ENCODE results near the gene MAGOH.

MAGOH gene

GRCh38 chr1:53279296-53280200 lies 41.2 kb upstream of the MAGOH start:
- Histone ChIP-seq H3K36me3 (ENCODE audit: control insufficient read depth in 1 of 2, insufficient read depth in 2 of 2, low read length in 2 of 2) (no peaks in the 10 kb centered on the region), H2BK120ac (ENCODE audit: insufficient read depth, low read length, poor library complexity) (no peak overlapping the region), H3K4me3 (ENCODE audit: low read depth, low read length) (no peak overlapping the region), H3K79me2 (ENCODE audit: control insufficient read depth, insufficient read depth, low read length, poor library complexity) (no peaks in the 10 kb centered on the region), H2BK12ac (ENCODE audit: low read length) (no peak overlapping the region), H3K9ac (ENCODE audit: low read length) (no peak overlapping the region), H3K4me2 (ENCODE audit: low read length) (no peak overlapping the region), H3K27me3 (ENCODE audit: insufficient read depth, low read length) (no peaks in the 10 kb centered on the region), H3K79me1 (ENCODE audit: low read length) (no peaks in the 10 kb centered on the region), H2AK5ac (ENCODE audit: low read length) (no peak overlapping the region), H3K9me3 (ENCODE audit: insufficient read depth, low read depth, low read length) (no peaks in the 10 kb centered on the region), H3K4me1 (ENCODE audit: control insufficient read depth in 1 of 2, insufficient read depth in 2 of 2, low read length in 2 of 2) (peaks cover 3% of the 10 kb centered on the region in 2 experiments), H4K91ac (ENCODE audit: low read depth, low read length) (no peak overlapping the region), H2BK5ac (ENCODE audit: low read depth, low read length, poor library complexity) (no peak overlapping the region), H3K18ac (ENCODE audit: low read length) (no peak overlapping the region), H3K14ac (ENCODE audit: low read length) (no peak overlapping the region), H3K27ac (ENCODE audit: low read depth, low read length) (no peak overlapping the region), H4K8ac (ENCODE audit: low read depth, low read length) (no peak overlapping the region), H2AFZ (ENCODE audit: insufficient read depth, low read length, poor library complexity) (no peak overlapping the region), H3K4ac (ENCODE audit: low read depth, low read length) (no peak overlapping the region), H3K23ac (ENCODE audit: low read length) (no peak overlapping the region), H4K12ac (ENCODE audit: low read depth, low read length) (no peak overlapping the region)
- no peak for DNase-seq
- no CpG with 5 or more reads among the region's 14 CpGs for WGBS (ENCODE audit: extremely low coverage, insufficient coverage, insufficient read length)

GRCh38 chr1:53278298-53278725 lies 40.0 kb upstream of the MAGOH start:
- H3K27ac ChIP-seq (ENCODE audit: low read depth, low read length): no peak overlapping the region
- H2BK5ac ChIP-seq (ENCODE audit: low read depth, low read length, poor library complexity): no peak overlapping the region
- H3K27me3 ChIP-seq (ENCODE audit: insufficient read depth, low read length): no peaks in the 10 kb centered on the region
- peak overlapping the region; percentile 62 for H2BK12ac ChIP-seq (ENCODE audit: low read length)
- peaks cover 11% of the 10 kb centered on the region in 2 experiments for H3K4me1 ChIP-seq (ENCODE audit: control insufficient read depth in 1 of 2, insufficient read depth in 2 of 2, low read length in 2 of 2)
- peaks cover 4% of the 10 kb centered on the region for H3K79me1 ChIP-seq (ENCODE audit: low read length)
- no peak overlapping the region for H3K9ac ChIP-seq (ENCODE audit: low read length)
- no peak overlapping the region for H3K18ac ChIP-seq (ENCODE audit: low read length)
- no peaks in the 10 kb centered on the region for H3K9me3 ChIP-seq (ENCODE audit: insufficient read depth, low read depth, low read length)
- no CpG with 5 or more reads among the region's 8 CpGs for WGBS (ENCODE audit: extremely low coverage, insufficient coverage, insufficient read length)
- no peak overlapping the region for H4K12ac ChIP-seq (ENCODE audit: low read depth, low read length)
- no peak overlapping the region for H3K14ac ChIP-seq (ENCODE audit: low read length)
- H3K4me3 ChIP-seq (ENCODE audit: low read depth, low read length): no peak overlapping the region
- H3K4me2 ChIP-seq (ENCODE audit: low read length): no peak overlapping the region
- no peak overlapping the region for H2AFZ ChIP-seq (ENCODE audit: insufficient read depth, low read length, poor library complexity)
- no peak overlapping the region for H3K23ac ChIP-seq (ENCODE audit: low read length)
- no peak overlapping the region for H2AK5ac ChIP-seq (ENCODE audit: low read length)
- H3K4ac ChIP-seq (ENCODE audit: low read depth, low read length): no peak overlapping the region
- peak; percentile 55 to 78 for DNase-seq
- H3K36me3 ChIP-seq (ENCODE audit: control insufficient read depth in 1 of 2, insufficient read depth in 2 of 2, low read length in 2 of 2): no peaks in the 10 kb centered on the region
- peak overlapping the region; percentile 15 for H4K91ac ChIP-seq (ENCODE audit: low read depth, low read length)
- no peak overlapping the region for H4K8ac ChIP-seq (ENCODE audit: low read depth, low read length)
- H2BK120ac ChIP-seq (ENCODE audit: insufficient read depth, low read length, poor library complexity): peak overlapping the region; percentile 28
- no peaks in the 10 kb centered on the region for H3K79me2 ChIP-seq (ENCODE audit: control insufficient read depth, insufficient read depth, low read length, poor library complexity)

GRCh38 chr1:53277326-53277725 lies 39.0 kb upstream of the MAGOH start:
- Histone ChIP-seq H2BK120ac (ENCODE audit: insufficient read depth, low read length, poor library complexity) (no peak overlapping the region), H3K23ac (ENCODE audit: low read length) (no peak overlapping the region), H3K9me3 (ENCODE audit: insufficient read depth, low read depth, low read length) (peaks cover under 1% of the 10 kb centered on the region), H3K14ac (ENCODE audit: low read length) (no peak overlapping the region), H3K4me3 (ENCODE audit: low read depth, low read length) (no peak overlapping the region), H2AK5ac (ENCODE audit: low read length) (no peak overlapping the region), H3K18ac (ENCODE audit: low read length) (no peak overlapping the region), H3K4me2 (ENCODE audit: low read length) (no peak overlapping the region), H2BK5ac (ENCODE audit: low read depth, low read length, poor library complexity) (no peak overlapping the region), H3K4me1 (ENCODE audit: control insufficient read depth in 1 of 2, insufficient read depth in 2 of 2, low read length in 2 of 2) (peaks cover 20 to 21% of the 10 kb centered on the region in 2 experiments), H3K79me1 (ENCODE audit: low read length) (peaks cover 4% of the 10 kb centered on the region), H3K4ac (ENCODE audit: low read depth, low read length) (no peak overlapping the region), H4K12ac (ENCODE audit: low read depth, low read length) (no peak overlapping the region), H3K27ac (ENCODE audit: low read depth, low read length) (no peak overlapping the region), H4K91ac (ENCODE audit: low read depth, low read length) (peak overlapping the region; percentile 10), H3K9ac (ENCODE audit: low read length) (no peak overlapping the region), H3K36me3 (ENCODE audit: control insufficient read depth in 1 of 2, insufficient read depth in 2 of 2, low read length in 2 of 2) (no peaks in the 10 kb centered on the region), H3K27me3 (ENCODE audit: insufficient read depth, low read length) (no peaks in the 10 kb centered on the region), H2AFZ (ENCODE audit: insufficient read depth, low read length, poor library complexity) (no peak overlapping the region), H3K79me2 (ENCODE audit: control insufficient read depth, insufficient read depth, low read length, poor library complexity) (no peaks in the 10 kb centered on the region), H4K8ac (ENCODE audit: low read depth, low read length) (no peak overlapping the region), H2BK12ac (ENCODE audit: low read length) (no peak overlapping the region)
- no peak for DNase-seq
- WGBS (ENCODE audit: extremely low coverage, insufficient coverage, insufficient read length): no CpG with 5 or more reads among the region's 5 CpGs

- Histone ChIP-seq H3K4me2 (ENCODE audit: low read length) (no peak overlapping the region), H3K9ac (ENCODE audit: low read length) (no peak overlapping the region), H3K27me3 (ENCODE audit: insufficient read depth, low read length) (no peaks in the 10 kb centered on the region), H3K27ac (ENCODE audit: low read depth, low read length) (no peak overlapping the region), H2BK5ac (ENCODE audit: low read depth, low read length, poor library complexity) (no peak overlapping the region), H4K12ac (ENCODE audit: low read depth, low read length) (no peak overlapping the region), H2BK120ac (ENCODE audit: insufficient read depth, low read length, poor library complexity) (no peak overlapping the region), H4K8ac (ENCODE audit: low read depth, low read length) (no peak overlapping the region), H2BK12ac (ENCODE audit: low read length) (no peak overlapping the region), H3K9me3 (ENCODE audit: insufficient read depth, low read depth, low read length) (peaks cover 2% of the 10 kb centered on the region), H3K79me2 (ENCODE audit: control insufficient read depth, insufficient read depth, low read length, poor library complexity) (no peaks in the 10 kb centered on the region), H3K79me1 (ENCODE audit: low read length) (peaks cover 4% of the 10 kb centered on the region), H3K36me3 (ENCODE audit: control insufficient read depth in 1 of 2, insufficient read depth in 2 of 2, low read length in 2 of 2) (no peaks in the 10 kb centered on the region), H2AK5ac (ENCODE audit: low read length) (no peak overlapping the region), H4K91ac (ENCODE audit: low read depth, low read length) (peak overlapping the region; percentile 10), H3K14ac (ENCODE audit: low read length) (no peak overlapping the region), H3K18ac (ENCODE audit: low read length) (no peak overlapping the region), H3K4me1 (ENCODE audit: control insufficient read depth in 1 of 2, insufficient read depth in 2 of 2, low read length in 2 of 2) (peaks cover 21 to 23% of the 10 kb centered on the region in 2 experiments), H3K4ac (ENCODE audit: low read depth, low read length) (no peak overlapping the region), H3K23ac (ENCODE audit: low read length) (no peak overlapping the region), H3K4me3 (ENCODE audit: low read depth, low read length) (no peak overlapping the region), H2AFZ (ENCODE audit: insufficient read depth, low read length, poor library complexity) (no peak overlapping the region)
- peak in 1 of 2 donors; percentile 47 for DNase-seq
- WGBS (ENCODE audit: extremely low coverage, insufficient coverage, insufficient read length): no CpG with 5 or more reads among the region's 46 CpGs
These were observed 38.6 kb upstream of the MAGOH start for GRCh38 chr1:53276902-53277281.
